Subcutaneous abdominal adipose tissue (tissue), 5 donors: ENCODE results near the gene COL11A2.

Experiments
- H3K27ac ChIP-seq: one replicate; pipeline ENCODE4 v1.7.0; 2013; ENCODE audit warnings: low read depth, mild to moderate bottlenecking, inconsistent platforms, low read length, moderate library complexity
- H3K27me3 ChIP-seq, 5 donors: one replicate each; pipeline ENCODE4 v1.7.0; 2013; ENCODE audit warnings: low read length in 5 of 5, inconsistent platforms in 1 of 5; ENCODE audit not compliant: control insufficient read depth in 5 of 5, insufficient read depth in 4 of 5
- H3K36me3 ChIP-seq, 5 donors: one replicate each; pipeline ENCODE4 v1.7.0; 2013; ENCODE audit warnings: low read length in 5 of 5; ENCODE audit not compliant: control insufficient read depth in 5 of 5, insufficient read depth in 5 of 5
- H3K4me1 ChIP-seq, 5 donors: one replicate each; pipeline ENCODE4 v1.7.0; 2013; ENCODE audit warnings: low read length in 5 of 5, mild to moderate bottlenecking in 3 of 5, moderate library complexity in 1 of 5; ENCODE audit not compliant: control insufficient read depth in 5 of 5, insufficient read depth in 5 of 5
- H3K4me3 ChIP-seq, 5 donors: one replicate each; pipeline ENCODE4 v1.7.0; 2013; ENCODE audit warnings: low read length in 5 of 5, low read depth in 1 of 5
- H3K9ac ChIP-seq, 5 donors: one replicate each; pipeline ENCODE4 v1.7.0; 2013; ENCODE audit warnings: low read length in 5 of 5, mild to moderate bottlenecking in 4 of 5, moderate library complexity in 3 of 5
- H3K9me3 ChIP-seq, 5 donors: one replicate each; pipeline ENCODE4 v1.7.0; 2013; ENCODE audit warnings: low read length in 5 of 5; ENCODE audit not compliant: control insufficient read depth in 5 of 5
- donor health status: healthy.
- donor health status: healthy.
- donor health status: healthy.
- donor health status: healthy.
- donor health status: healthy.

The COL11A2 gene

DNA sequence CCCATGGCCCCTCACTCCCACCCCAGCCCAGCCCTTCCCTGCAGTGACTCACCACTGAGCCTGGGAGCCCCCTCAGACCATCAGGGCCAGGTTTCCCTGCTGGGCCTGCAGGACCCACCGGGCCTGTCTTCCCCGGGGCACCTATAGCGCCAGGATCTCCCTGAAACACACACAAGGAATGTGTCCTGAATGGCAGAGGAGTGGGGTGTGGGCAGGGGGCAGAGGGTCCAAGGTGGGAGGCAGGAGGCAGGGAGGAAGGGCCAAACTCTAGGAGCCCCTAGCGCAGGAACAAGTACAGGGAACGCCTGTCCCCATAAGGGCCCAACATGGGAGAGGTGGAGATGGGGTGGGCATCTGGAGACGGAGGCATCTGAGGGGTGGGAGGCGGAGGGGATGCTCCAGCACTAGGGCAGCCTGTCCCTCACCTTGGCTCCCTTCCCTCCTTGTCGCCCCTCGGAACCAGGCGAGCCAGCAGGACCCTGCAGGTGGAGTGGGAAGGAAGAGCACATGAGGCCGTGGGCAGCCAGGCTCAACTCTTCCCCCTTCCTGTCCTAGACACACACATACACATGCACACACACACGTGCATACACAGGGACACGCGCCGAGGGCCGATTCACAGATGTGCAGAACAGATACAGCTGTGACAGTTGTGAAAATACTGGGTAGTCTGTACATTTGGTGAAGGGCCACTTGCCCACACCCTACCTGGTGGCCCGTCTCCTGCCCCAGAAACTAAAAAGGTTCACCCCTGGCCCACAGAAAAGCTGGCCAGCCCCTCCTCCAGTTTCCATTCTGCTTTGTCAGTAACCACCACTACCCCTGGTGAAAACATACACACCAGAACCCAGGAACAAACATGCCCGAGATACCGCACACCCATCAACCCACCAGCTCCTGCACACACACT, 24.6 kb downstream of the COL11A2 start:
- Histone ChIP-seq H3K9me3 (no peaks in the 10 kb centered on the region), H3K27me3 (peaks cover 0 to 9% (median 0%) of the 10 kb centered on the region in 5 donors), H3K36me3 (no peaks in the 10 kb centered on the region), H3K4me3 (no peak overlapping the region), H3K27ac (no peak overlapping the region), H3K4me1 (no peaks in the 10 kb centered on the region), H3K9ac (no peak overlapping the region)

DNA sequence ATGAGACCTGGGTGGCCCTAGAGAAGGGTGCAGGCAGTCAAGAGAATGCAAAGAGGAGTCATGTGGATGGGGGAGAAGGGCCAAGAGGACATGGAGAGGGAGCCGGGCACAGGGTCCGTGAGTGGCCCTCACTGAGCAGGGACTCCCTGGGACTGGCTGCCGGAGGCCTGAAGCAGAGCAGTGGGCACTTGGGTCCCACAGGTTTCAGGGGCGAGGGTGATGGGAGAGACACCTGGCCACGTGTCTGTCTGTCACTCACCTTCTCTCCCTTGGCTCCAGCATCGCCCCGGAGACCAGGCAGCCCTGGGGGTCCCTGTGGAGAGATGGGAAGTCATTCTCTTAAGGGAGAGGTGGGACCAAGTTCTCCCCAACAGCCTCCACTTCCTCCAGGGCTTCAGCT, 25.5 kb downstream of the COL11A2 start:
- H3K27ac ChIP-seq, result no peak overlapping the region
- H3K9me3 ChIP-seq, result no peaks in the 10 kb centered on the region
- H3K9ac ChIP-seq, result no peak overlapping the region
- peaks cover 0 to 9% (median 0%) of the 10 kb centered on the region in 5 donors for H3K27me3 ChIP-seq
- H3K4me3 ChIP-seq, result no peak overlapping the region
- H3K4me1 ChIP-seq, result peaks cover 0 to 6% (median 4%) of the 10 kb centered on the region in 5 donors
- H3K36me3 ChIP-seq, result no peaks in the 10 kb centered on the region

DNA sequence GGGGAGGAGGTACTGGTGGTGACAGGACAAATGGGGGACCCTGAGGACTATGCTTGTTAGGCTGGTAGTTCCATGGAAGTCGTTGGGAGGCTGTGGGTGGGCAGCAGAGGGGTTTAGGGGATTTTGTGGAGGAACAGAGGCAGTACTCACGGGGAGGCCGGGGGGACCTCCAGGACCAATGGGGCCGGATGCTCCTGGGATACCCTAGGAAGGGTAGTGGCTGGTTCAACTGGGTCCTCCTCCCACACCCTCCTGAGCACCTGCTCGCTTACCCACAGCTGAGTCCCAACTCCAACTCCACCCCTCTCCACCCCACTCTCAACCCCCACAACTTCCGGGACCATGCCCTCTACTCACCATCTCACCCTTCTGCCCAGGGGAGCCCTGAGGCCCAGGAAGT, 25.9 kb downstream of the COL11A2 start:
- Histone ChIP-seq H3K27ac (no peak overlapping the region), H3K36me3 (no peaks in the 10 kb centered on the region), H3K9ac (no peak overlapping the region), H3K4me3 (no peak overlapping the region), H3K4me1 (peaks cover 0 to 10% (median 8%) of the 10 kb centered on the region in 5 donors), H3K27me3 (peaks cover 0 to 9% (median 0%) of the 10 kb centered on the region in 5 donors), H3K9me3 (no peaks in the 10 kb centered on the region)

DNA sequence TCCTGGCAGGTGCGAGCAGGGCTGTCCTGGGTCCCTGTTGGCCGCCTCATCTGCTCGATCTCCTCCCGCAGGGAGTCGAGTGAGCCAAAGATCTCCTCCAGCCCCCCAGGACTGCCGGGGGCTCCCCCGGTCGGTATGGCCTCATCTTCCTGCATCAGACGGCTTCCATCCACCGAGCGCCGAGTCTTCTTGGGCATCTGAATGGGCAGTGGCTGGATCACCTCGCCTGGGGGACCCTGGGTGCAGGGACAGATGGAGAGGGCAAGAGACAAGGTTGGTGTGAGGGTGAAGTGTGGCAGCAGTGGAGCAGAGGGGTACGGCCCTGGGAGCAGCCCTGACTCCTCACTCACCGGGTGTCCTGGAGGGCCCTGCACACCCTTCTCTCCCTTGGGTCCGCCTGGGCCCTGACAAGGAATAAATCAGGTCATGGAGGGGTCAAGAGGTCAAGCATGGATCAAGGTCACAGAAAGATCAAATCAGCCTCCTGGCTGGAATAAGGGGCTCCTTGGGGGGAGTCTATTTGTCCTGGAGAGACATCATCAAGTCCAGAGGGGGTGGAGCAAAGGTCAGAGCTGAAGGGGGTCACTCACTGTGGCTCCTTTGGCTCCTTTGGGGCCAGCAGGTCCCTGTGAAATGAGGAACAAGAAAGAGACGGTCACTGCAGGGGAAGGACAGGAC, 26.5 kb downstream of the COL11A2 start:
- Histone ChIP-seq H3K27ac (no peak overlapping the region), H3K27me3 (peaks cover 0 to 9% (median 0%) of the 10 kb centered on the region in 5 donors)

DNA sequence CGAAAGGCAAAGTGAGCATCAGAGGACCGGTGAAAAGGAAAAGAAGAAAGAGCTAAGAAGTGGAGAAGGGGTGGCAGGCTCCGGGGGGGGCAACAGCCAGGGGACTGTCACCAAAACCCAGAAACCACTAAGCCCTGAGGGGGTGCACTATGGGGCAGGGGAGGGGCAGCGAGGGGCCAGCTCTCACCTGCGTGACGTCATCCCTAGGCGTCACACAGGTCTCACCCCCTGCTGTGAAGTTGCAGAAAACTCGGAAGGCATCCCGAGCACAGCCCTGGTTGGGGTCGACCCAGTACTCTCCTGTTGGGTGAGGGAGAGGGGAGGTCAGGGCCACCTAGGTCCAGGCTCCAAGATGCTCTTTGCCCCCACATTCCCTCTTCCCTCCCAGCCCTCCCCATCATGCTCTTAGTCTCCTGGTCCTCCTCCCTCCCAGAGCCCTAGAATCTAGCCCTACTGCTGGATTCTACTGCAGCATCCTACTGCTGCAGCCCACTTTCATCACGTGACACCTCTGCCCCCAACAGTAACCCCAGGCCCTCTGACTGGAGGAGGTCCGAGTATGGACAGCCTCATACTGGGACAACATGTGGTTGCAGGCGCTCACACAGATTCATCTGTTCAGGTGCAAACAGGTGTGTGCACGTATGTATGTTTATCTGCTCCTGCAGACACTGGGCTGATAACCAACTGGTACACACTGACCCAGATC, 27.4 kb downstream of the COL11A2 start:
- Histone ChIP-seq H3K4me1 (peaks cover 0 to 17% (median 14%) of the 10 kb centered on the region in 5 donors), H3K27ac (no peak overlapping the region), H3K9me3 (no peaks in the 10 kb centered on the region), H3K36me3 (no peaks in the 10 kb centered on the region), H3K4me3 (no peak overlapping the region), H3K9ac (no peak overlapping the region), H3K27me3 (peaks cover 0 to 9% (median 0%) of the 10 kb centered on the region in 5 donors)

More for the DNA sequence above, 26.5 kb downstream of the COL11A2 start:
- Histone ChIP-seq H3K4me1 (peaks cover 0 to 16% (median 14%) of the 10 kb centered on the region in 5 donors), H3K36me3 (no peaks in the 10 kb centered on the region), H3K4me3 (no peak overlapping the region), H3K9me3 (no peaks in the 10 kb centered on the region), H3K9ac (no peak overlapping the region)

DNA sequence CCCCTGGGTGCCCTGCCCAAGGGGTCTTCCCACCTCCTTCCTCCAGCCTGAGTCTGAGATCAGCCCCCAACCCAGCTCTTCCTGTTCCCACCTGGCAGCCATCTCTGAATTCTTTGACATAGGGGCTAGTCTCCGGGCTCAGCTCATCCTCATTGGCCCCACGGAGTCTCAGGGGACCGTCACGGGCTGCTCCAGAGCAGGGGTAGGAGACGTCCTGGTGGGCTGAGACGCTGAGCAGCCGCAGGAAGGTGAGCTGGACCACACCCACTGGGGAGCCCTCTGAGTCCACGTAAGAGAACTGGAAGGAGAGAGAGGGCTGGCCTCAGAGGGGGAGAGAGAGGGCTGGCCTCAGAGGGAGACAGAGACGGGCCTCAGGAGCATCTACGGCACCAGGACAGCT, 28.1 kb downstream of the COL11A2 start:
- peaks cover 0 to 9% (median 0%) of the 10 kb centered on the region in 5 donors for H3K27me3 ChIP-seq
- peaks cover 0 to 17% (median 14%) of the 10 kb centered on the region in 5 donors for H3K4me1 ChIP-seq
- H3K4me3 ChIP-seq, result no peak overlapping the region
- no peaks in the 10 kb centered on the region for H3K36me3 ChIP-seq
- no peak overlapping the region for H3K27ac ChIP-seq
- H3K9ac ChIP-seq, result no peak overlapping the region
- no peaks in the 10 kb centered on the region for H3K9me3 ChIP-seq

DNA sequence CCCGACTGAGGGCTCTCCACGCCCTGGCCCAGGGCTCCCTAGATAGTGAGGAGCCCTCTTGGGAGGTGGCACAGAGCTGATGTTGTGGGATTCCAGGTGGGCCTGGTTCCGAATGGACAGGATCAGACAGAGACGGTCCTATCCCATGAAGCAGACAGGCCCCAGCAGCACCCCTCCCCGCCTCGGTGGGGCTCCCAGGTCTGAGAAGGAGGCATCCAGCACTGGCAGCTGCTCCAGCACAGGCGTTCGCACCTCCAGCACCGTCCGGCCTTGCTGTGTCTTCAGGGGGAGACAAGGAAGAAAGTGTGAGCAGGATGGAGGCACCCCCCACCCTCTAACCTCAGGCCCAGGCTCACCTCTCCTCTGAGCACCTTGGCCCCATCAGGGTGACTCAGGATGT, 28.7 kb downstream of the COL11A2 start:
- no peak overlapping the region for H3K9ac ChIP-seq
- H3K4me3 ChIP-seq, result no peak overlapping the region
- H3K27me3 ChIP-seq, result peaks cover 0 to 9% (median 0%) of the 10 kb centered on the region in 5 donors
- no peaks in the 10 kb centered on the region for H3K9me3 ChIP-seq
- no peaks in the 10 kb centered on the region for H3K36me3 ChIP-seq
- H3K4me1 ChIP-seq, result peaks cover 0 to 17% (median 14%) of the 10 kb centered on the region in 5 donors
- H3K27ac ChIP-seq, result no peak overlapping the region

DNA sequence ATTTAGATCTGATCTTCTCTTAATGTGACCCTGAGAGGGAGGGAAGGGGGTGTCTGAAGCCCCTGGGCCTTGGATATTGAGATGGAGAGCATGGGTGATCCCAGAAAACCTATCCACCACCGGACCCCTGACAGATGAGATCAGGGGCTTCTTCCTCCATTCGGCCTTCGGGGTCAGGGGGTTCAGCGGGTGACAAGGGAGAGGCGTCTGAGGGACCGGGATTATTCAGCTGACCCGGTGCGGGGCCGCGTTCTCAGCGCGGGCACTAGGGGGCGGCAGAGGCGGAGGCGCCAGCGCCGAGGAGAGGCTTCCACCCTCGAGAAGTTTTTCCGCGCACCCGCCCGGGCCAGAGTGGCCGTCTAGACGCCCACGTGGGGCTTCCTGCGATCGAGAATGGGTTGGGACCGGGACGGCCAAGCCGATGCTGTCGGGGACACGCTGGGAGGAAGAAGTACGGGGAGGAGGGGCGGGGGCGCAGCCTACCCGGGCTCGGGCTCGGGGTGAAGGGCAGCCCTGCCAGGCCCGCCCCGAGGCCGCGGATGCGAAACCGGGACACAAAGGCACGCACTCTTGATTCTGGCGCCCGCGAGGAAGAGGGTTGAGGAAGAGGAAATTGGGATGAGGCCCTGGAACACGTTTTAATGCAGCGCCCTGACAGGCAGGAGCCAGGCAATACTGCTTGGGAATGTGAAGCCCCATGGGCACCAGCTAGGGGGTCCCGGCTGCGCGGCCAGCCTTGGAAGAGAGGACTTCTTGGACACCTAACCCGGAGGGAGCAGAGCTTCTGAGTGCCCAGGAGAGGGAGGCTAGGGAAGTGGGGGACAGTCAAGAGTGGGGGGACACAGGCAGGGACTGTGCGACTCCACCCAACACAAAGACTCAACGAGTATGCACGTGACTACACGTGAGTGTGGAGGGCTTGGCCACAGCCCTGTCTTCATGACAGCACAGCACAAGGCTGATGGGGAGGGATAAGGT, 30.6 kb downstream of the COL11A2 start:
- Histone ChIP-seq H3K27me3 (peaks cover 0 to 9% (median 0%) of the 10 kb centered on the region in 5 donors), H3K36me3 (no peaks in the 10 kb centered on the region), H3K9me3 (no peaks in the 10 kb centered on the region), H3K4me3 (peak overlapping the region; percentile 22 to 73 (median 62)), H3K27ac (no peak overlapping the region), H3K4me1 (peaks cover 0 to 17% (median 14%) of the 10 kb centered on the region in 5 donors), H3K9ac (peak overlapping the region; percentile 7 to 69 (median 60))
